Ishikawa (cell line): ENCODE measurements around the gene MED12L.

Source experiments
- CEBPB ChIP-seq: IDR thresholded peaks from 2 replicates; pipeline ENCODE4 v1.6.1; 2012
- EP300 ChIP-seq: IDR thresholded peaks from 2 replicates; pipeline ENCODE4 v1.6.1; 2012; ENCODE audit warnings: borderline replicate concordance
- FOXM1 ChIP-seq: IDR thresholded peaks from 2 replicates; pipeline ENCODE4 v1.6.1; 2012; ENCODE audit warnings: low read depth, borderline replicate concordance
- MAX ChIP-seq: IDR thresholded peaks from 2 replicates; pipeline ENCODE4 v1.6.1; 2012
- NFIC ChIP-seq: IDR thresholded peaks from 2 replicates; pipeline ENCODE4 v1.6.1; 2012
- RAD21 ChIP-seq: IDR thresholded peaks from 2 replicates; pipeline ENCODE4 v1.6.1; 2012; ENCODE audit warnings: low read depth
- REST ChIP-seq: IDR thresholded peaks from 2 replicates; pipeline ENCODE4 v1.6.1; 2012; ENCODE audit warnings: low read depth, mild to moderate bottlenecking
- TCF12 ChIP-seq: IDR thresholded peaks from 2 replicates; pipeline ENCODE4 v1.6.1; 2012; ENCODE audit warnings: low read depth
- TEAD4 ChIP-seq: IDR thresholded peaks from 2 replicates; pipeline ENCODE4 v1.6.1; 2012

GRCh38 chr3:151091685-151092345 lies 6.4 kb downstream of the MED12L start:
- TF ChIP-seq REST (no peak), TCF12 (no peak), MAX (no peak), FOXM1 (no peak), NFIC (no peak), EP300 (no peak), TEAD4 (no peak), RAD21 (no peak), CEBPB (no peak)
